Measurements from ENCODE around the gene DIO2.

Gene DIO2

GRCh38 chr14:80211153-80212022, at the start of gene DIO2:
Gene DIO2 (minus strand): TSS chr14:80211504. CDS start chr14:80211472, 32 bp downstream.
- no peak for DNase-seq

DNA sequence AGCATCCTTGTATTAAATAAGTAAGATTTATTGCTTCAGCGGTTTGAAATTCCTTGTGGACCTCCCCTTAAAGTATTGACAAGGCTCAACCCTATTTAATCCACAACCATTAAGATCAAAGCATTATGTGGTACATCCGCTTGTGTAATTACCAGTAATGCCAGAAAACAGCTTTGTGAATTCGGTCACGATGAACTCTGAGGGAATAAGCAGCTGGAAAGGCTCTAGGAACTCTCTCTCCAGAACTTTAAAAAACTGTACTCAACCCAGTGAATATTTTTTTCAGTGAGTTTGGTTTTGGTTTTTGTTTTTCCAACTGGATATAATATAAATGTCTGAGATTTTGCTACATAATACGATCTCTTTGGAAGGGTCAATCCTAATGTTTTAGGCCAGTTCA, 49.3 kb upstream of the DIO2 start:
- no peak for DNase-seq

DNA sequence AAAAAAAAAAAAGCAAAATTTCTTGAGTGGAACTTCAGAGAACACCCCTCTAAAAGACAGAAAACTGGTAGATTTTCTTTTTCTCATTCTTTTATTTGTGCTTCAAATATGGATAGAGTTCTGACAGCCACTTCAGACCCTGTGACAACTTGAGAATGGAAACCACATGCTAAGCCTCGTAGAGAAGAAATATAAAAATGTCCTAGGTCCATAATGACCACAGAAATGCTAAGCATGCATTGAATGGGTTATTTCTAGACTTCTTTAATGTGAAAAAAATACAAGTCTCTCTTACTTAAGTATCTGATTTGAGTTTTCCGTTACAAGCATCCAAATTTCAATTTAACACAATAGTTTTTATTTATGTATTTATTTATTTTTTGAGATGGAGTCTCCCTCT, 28.3 kb upstream of the DIO2 start:
- DNase-seq, result no peak

DNA sequence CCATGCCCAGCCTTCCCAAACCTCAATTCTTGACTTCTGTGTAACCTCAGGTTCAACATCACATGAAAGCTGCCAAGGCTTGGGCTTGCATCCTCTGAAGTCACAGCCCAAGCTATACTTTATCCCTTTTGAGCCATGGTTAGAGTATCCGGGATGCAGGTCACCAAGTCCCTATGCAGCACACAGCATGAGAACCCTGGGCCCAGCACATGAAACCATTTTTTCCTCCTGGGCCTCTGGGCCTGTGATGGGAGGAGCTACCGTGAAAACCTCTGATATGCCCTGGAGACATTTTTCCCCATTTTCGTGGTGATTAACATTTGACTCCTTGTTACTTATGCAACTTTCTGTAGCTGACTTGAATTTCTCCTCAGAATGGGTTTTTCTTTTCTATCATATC, 25.8 kb upstream of the DIO2 start:
- DNase-seq, result no peak

DNA sequence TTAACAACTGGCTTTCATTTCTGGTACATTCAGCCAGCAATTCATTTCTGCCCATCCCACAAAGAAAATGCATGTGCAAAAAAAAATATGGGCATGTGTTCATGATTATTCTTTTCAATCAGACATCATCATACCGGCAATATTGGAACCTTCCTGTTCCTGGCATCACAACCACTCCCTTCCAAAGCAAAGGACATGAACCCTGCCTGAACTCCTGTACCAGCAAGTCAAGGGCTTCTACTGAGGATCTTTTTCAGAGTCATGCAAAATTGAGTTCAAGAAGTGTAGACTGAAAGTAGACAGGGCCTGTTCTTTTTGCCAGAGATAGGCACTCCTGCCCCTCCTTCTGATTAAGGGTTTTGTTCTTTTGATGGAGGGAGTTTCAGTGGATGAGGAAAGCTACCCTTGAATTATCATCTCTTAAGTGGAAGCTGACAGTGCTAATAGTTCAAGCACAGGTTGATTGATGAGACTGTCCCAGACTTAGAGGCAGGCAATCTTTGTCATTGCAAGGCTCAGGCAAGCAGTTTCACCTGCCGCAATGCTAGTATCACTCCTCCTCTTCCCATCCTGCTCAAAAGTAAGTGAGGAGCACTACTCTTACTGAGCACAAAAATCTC, 22.3 kb upstream of the DIO2 start:
- no peak for DNase-seq

GRCh38 chr14:80231702-80232101, 20.4 kb upstream of the DIO2 start:
- no peak for DNase-seq

- DNase-seq, result no peak
Measured at GRCh38 chr14:80223696-80224465, 12.6 kb upstream of the DIO2 start.

- no peak for DNase-seq
Measured at GRCh38 chr14:80216818-80217217, 5.5 kb upstream of the DIO2 start.

DNA sequence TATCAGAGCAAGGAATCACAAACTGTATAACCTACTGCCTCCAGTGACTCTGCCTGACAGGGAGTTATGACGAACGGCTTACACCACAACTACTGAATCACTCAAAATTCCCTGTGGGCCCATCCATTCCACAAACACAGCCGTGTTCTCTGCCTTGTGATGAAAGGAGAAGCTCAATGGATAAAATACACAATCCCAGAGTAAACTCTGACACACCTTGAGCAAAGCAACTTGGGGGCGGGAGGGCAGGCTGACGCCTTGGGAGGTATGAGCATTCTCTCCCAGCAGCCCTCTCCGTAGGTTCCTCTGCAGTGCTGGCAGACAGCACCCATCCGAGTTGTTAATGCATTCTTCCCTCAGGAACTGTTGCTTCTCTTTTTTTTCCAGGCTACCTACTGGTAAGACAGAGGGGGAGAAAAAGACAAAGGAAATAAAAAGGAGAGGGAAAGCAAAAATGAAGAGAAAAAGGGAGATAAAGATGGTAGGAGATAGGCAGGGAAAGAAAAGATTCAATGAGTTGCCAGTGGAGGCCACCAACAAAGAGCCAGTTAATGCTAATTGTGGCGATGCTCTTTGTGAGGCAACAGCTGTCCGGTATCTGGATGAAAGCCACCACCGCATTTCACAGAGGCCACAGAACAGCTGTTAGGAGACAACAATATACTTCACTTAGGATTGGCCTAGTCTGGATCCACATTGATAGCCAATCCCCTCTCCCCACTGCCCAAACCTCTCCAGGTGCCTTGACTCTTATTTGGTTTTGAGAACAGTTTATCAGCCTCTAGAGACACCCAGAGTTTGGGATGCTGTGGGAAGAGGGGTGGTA, 4.7 kb upstream of the DIO2 start:
- DNase-seq, result no peak

GRCh38 chr14:80215081-80215480, 3.8 kb upstream of the DIO2 start:
- no peak for DNase-seq

GRCh38 chr14:80213602-80214001, 2.3 kb upstream of the DIO2 start:
- DNase-seq, result no peak

GRCh38 chr14:80212023-80212397, 706 bp upstream of the DIO2 start:
- DNase-seq, result no peak

DNA sequence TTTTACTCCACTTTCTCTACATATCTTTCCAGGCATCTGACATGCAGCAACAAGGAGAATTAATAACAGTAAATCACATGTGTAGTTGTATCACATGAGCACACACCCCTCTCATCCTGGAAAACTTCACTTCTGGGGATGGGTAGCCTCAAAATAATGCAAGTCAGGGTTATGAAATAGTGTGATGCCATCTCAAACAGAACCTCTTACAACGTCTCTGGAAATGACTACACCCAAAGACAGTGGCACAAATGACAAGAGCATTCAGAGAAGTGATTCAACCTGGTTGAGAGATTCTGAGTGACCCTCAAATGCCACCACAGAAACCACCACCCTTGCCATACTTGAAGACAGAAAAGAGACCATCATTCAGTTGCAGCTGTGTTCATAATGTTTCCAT, 2.8 kb downstream of the DIO2 start:
- no peak for DNase-seq

GRCh38 chr14:80206351-80207080, 4.8 kb downstream of the DIO2 start:
- no peak for DNase-seq

- no peak for DNase-seq
Measured at GRCh38 chr14:80202888-80203562, 8.3 kb downstream of the DIO2 start.

GRCh38 chr14:80200093-80200492, 11.2 kb downstream of the DIO2 start:
- no peak for DNase-seq

- DNase-seq, result no peak
Measured at GRCh38 chr14:80188571-80188970, 22.7 kb downstream of the DIO2 start.

DNA sequence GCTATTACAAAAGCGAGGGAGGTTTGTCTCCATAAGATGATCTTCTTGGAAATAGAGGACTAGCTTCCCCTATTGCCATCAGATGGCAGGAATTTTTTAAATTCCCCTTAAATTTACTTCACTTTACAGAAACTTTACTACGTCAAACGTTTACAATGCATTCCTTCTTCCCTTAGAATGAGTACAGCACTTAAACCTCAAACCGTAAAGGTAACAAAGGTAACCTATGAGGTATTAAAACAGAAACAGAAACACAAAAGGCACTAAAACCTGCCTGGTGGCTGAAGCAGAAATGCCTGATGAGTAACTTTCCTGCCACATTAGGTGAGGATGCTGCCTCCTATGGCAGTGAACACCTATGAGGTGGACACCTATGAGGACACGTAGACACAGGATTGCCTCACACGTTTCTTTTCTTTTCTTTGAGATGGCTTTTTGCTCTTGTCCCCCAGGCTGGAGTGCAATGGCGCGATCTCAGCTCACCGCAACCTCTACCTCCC, 25.0 kb downstream of the DIO2 start:
- no peak for DNase-seq

GRCh38 chr14:80176893-80177292, 34.4 kb downstream of the DIO2 start:
- no peak for DNase-seq

GRCh38 chr14:80172375-80173051, 38.8 kb downstream of the DIO2 start:
- no peak for DNase-seq
